Glomerular visceral epithelial cell (primary cell): Measurements from ENCODE around the gene PPM1H.
"Not testable (repeated sequence)": the region's sequence is repeated elsewhere in the genome, so short reads cannot be mapped to it uniquely, and the experiment has no call there.

ENCODE experiments used
- DNase-seq: peaks from one replicate; pipeline ENCODE4 v3.0.0-alpha.2; 2016; ENCODE audit errors: extremely low spot score

PPM1H gene

DNA sequence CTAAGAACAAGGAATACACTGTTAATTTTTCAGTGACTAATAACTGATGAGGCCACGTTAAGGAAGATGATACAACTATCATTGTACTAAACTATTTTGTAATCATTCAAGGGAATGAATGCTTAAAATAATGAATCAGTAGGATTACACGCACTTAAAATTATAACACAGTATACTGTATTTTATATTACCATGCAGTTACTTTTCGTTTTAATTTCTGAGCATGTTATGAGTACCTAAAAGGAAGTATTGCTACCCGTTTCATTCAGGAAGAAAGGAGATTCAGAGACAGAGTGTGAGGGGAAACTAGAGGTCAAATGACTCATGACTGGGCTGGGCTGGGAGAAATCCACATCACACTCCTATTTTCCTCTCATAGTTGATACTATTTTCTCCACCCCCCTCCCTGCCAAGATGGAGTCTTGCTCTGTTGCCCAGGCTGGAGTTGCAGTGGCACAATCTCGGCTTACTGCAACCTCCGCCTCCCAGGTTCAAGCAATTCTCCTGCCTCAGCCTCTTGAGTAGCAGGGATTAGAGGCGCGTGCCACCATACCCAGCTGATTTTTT lies 202.0 kb downstream of the PPM1H start:
- DNase-seq, result peak; percentile 57

DNA sequence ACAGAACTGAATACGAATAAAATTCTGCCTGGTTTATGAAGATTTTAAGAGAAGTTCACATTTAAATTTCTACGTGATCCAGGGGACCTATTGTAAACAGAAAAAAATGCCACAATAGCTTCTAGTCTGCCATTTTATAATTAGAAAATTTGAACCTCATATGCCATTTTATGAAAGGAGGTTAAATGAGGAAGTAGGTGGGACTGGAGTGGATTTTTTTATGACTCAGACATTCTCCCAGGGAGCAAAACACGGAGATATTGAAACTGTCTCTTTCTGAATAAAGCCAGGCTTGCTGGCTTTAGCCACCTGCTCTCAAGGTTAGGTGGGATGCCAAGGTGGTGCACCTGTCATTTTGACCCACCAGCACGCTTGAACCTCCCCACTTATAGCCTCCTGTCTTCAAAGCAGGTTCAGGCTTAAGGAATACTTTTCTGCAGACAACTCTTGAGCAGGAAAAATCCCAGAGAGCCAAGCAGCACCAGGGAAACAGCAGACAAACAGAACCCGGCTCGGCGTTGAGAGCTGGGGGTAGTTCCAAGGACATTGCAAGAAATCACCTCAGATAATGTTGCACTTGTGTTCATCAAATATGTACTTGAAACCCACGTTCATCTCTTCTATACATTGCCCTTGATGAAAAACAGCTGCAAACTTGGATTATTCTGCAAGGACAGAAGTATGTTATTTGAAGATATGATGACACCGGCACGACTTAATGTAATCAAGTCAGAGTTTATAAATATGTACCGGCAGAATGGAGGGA lies 203.7 kb downstream of the PPM1H start:
- DNase-seq, result peak; percentile 54

DNA sequence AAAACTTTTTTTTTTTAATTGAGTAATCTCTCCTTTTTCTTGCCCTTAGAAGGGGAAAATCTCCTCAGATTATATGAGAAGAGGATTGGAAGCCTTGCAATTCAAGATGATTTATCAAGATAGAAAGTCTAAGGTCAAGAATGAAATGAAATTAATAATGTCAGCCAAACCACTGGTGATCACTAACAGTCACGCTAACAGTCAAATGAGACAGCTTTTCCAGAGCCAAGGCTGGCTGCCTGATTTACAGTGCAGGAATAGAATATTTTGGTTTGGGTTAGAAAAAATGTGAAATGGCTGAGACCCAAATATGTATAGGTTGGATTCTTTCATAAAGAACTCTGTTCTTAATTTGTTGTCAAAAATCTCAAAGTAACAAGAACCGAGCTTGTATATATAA lies 204.3 kb downstream of the PPM1H start:
- no peak for DNase-seq

DNA sequence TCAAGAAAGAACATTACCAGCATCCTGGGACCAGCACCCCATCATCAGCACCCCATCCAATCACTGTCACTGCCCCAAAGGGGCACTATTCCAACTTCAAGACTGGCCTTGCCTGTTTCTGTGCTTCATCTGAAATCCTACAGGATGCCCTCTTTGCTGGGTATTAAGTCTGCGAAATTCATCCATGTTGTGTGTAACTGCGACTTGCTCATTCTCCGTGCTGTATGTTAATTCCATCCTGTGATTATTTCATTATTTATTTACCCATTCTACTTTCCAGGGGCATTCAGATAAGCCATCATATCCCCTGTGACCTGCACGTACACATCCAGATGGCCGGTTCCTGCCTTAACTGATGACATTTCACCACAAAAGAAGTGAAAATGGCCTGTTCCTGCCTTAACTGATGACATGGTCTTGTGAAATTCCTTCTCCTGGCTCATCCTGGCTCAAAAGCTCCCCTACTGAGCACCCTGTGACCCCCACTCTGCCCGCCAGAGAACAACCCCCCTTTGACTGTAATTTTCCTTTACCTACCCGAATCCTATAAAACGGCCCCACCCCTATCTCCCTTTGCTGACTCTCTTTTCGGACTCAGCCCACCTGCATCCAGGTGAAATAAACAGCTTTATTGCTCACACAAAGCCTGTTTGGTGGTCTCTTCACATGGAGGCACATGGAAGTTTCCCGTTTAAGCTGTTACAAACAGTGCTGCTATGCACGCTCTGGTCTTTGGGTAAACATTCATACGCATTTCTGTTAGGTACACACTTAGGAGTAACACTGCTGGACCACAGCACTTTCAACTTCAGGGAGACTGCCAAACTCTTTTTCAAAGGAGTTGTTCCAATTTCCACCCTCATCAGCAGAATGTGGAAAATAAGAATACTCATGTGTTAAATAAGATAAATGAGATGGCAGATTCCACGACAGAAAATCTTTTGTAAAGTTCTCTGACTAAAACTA lies 205.1 kb downstream of the PPM1H start:
- DNase-seq, result not testable (repeated sequence)

DNA sequence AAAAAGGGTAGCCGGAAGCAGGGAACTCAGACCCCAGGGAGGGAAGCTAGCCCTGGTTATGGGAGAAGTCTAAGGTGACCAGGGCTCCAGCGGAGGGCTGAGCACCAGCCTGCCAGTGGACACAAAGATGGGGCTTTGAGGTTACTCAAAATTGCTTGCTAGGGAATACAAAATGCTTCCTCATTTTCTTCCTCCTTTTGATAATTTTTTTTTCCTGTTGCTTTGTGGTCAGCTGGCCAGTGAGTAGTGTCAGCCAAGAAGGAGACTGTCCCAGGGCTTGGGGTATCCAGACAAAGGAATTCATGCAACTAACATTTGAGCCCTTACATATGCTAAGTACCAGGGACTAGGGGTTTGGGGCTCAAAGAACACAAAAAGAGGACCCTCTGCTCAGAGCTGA lies 206.2 kb downstream of the PPM1H start:
- no peak for DNase-seq

DNA sequence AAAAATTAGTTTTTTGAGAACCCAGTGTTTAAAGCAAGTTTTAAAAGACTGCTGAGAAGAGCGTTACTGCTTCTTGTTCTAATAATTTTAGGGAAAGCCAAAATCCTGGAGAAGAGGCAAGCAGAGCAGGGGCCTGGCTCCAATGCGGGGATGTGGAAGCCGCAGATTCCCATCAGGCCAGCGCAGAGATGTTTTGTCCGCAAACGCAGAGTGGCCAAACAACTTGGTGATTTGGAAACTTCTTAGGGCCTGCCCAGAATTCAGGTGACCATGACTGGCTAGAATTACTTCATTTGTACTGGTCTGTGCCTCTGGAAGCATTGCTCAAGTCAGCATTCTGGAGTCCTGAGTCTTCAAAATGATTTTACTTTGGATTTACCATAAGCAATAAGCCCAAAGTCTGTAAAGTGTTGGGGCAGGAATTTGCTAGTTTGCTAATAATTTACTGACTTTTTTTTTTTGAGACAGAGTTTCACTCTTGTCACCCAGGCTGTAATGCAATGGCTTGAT lies 208.4 kb downstream of the PPM1H start:
- no peak for DNase-seq

DNA sequence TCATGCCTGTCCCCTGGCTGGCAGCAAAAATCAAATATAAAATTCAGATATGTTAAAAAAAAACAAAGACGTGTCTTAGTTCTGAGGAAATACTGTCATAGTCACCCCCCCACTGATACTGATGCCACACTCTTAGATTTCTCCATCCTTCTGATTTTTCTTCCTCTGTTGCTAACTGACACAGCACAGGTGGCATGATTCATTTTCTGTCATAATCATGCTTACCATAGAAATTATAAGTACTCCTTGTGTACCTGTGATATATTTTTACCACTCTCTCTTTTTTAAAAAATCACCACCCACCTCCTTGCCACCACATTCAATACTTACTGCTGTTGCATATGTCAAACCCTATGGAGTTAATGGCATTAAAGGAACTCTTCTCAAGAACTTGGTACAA lies 209.2 kb downstream of the PPM1H start:
- DNase-seq, result no peak

DNA sequence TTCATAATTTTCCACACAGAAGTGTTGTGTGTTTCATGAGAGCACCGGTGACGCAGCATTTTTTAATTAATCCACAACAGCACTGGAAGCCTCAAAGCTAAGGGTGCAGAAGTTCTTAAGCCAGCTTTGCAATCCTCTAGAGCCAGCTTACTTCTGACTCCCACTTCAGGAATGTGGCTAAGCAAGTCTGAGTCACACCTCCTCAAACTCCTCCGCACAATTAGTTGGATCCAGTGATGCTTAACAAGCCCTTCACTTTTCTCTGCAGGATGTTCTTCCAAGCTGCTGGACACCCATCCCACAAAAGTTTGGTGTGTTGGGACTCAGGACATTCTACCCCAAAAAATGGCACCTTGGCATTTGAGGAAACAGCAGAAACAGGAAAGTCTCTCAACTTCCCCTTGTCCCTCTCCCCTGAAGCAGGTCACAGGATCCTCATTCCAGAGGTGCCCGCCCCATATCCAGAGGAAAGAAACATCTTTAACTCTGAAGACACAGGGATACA lies 210.0 kb downstream of the PPM1H start:
- DNase-seq, result peak; percentile 95

DNA sequence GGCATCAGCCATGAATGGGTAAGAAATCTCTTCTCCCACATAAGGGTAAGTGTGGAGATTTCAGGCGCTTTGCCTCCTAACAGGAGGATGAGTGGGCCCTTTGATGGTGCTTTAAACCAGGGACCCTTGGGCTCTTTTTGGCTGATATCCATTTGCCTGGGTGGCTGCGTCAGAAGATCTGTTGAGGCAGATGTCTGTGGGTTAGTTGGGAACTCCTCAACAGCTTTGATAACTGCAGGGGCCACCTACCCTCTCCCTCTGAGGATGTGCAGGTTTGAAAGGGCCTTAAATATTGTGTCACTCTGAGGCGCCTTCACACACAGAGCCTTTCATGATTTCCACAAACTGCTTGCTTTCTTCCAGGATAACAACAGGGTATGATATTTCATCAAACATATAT lies 210.7 kb downstream of the PPM1H start:
- DNase-seq, result no peak

DNA sequence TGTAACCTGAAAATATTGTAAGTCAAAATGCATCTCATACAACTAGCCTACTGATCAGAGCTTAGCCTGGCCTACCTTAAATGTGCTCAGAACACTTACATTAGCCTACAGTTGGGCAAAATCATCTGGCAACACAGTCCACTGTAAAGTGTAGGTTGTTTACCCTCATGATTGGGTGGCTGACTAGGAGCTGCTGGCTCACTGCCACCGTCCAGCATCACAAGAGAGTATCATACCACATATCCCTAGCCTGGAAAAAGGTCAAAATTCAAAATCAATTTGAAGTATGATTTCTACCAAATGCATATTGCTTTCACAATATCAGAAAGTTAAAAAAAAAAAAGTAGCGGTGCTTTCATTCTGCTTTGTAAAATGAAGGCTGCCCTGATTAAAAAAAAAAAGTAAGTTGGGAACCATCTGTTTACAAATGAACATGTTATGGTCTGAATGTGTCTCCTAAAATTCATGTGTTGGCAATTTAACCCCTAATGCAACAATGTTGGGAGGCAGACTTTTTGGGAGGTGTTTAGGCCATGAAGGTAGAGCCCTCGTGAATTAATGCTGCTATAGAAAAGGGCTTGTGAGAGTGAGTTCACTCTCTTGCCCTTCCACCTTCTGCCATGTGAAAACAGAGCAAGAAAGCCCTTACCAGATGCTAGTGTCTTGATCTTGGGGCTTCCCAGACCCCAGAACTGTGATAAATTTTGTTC lies 211.8 kb downstream of the PPM1H start:
- DNase-seq, result no peak

DNA sequence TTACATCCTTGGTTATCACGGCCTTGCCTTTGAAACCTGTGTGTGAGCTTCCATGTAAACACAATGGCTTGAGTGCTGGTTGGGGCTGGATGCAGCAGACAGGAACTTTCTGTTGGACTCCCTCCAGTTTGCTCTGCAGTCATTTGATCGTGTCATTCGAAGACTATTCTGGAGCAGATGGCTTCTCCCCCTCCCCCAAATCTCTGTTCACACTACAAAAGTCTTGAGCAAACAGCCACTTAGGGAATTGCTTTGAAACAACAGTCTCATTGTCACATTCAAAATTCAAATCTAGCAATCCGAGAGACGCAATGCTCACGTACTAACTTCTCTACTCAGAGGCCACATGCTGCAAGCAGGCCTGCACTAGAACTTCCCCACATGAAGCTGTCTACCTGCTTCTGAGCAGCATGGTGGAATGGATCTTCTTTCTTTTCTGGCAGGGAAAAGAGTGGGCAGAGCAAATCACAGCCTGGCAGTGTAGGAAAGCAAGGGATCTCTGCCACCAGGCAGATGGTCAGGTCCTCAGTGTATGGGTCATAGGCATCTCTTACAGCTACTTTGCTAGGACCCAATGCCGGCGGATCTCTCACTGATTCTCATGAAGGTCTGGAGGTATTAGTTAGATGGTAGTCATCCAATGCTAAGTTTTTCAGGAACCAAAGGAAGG lies 214.2 kb downstream of the PPM1H start:
- peak; percentile 59 for DNase-seq

DNA sequence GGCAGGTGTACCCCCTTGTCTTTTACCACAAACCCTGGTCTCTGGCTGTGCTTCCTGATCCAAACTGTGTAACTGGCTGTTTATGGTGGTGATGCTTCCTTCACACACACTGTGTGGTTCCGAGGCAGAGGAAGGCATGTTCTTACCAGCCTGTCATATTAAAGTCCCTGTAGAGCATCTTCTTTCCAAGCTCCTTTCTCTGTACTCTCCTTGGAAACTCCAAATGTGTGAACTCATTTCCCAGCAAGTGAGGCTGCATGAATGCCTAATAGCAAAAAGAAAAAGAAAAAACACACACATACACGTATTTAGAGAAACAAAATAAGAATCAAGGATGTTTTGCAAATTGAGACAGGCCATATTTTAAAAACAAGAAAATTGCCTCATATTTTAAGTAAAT lies 214.9 kb downstream of the PPM1H start:
- no peak for DNase-seq

DNA sequence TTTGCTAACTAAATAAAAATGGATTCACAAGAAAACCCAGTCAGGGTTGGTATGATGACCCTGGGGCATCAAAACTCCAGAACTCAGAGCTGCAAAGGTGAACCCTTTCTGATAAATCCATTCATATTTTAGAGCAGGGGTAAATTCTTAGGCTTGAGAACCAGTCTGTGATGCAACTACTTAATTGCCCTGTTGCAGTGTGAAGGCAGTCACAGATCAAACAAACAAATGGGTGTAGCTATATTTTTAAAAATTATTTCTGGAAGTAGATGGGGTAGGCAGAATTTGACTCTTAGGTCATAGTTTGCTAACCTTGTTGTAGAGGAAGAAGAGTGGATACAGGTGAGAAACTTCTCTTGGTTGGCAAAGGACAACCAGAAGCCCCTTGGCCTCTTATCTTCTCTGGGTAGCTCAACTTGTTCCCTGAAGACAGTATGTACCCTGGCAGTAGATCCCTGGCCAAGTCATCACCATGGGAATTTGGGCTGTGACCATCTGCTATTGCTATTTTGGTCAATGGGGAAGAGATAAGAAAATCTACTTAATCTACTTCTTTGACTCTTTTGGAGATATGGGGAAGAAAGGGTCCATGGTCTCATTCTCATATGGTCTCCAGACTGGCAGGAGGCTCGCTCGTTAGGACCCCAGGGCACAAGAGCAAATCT lies 216.1 kb downstream of the PPM1H start:
- DNase-seq, result no peak

DNA sequence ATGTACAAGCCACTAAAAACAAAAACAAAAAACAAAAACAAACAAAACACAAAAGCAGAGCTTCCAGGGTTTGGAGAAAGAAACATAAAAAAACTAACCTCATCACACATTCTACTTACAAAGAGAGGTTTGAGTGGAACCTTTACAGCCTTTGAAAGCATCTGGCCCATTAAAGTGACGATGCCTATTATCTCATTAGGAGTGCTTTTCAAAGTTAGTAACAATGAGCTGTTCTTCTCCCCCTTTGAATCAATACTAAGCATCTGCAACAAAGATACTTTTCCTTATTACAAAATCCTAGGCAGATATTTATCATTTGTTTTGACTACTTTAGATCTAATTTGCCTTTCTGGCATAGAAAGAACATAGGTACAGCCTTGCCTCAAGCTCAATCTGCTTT lies 217.3 kb downstream of the PPM1H start:
- DNase-seq, result no peak

DNA sequence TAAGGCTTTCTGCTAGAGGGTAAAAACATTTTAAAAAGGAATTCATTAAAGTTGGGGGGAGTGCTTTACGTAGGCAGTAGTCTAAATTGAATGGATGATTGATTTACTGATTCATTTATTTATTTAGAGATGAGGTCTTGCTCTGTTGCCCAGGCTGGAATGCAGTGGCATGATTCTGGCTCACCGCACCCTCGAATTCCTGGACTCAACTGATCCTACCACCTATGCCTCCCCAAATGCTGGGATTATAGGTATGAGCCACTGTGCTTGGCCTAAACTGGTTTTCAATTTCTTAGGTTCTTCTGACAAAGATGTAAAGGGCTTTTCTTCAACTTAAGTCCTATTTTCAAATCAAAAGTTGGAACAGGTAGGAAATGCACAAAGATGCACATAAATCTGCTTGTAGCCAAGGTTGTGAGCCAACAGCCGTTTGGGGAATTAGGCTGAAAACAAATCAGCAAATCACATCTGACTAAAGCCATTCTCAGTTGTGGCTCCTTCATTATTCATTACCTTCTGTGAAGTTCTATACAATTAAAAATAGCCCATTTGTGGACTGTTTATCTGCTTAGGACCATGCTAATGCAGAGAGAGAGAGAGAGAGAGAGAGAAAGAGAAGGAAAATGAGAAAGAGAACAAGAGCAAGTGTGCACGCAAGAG lies 218.0 kb downstream of the PPM1H start:
- peak; percentile 86 for DNase-seq

DNA sequence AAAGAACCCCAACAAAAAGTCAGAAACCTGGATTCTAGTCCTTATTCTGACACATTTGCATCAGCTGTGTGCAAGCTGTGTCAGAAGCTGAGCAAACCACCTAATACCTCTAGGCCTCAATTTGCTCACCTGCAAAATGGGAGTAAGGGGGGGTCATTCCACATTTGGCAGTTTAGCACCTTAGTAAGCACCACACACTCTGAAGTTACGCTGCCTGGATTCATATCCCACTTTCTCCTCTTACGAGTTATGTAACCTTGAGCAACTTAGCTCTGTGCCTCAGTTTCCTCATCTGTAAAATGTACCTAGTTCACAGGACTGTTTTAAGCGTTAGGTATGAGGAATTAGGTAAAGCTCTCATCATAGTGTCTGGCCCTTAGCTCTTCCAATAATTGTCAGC lies 218.9 kb downstream of the PPM1H start:
- no peak for DNase-seq

DNA sequence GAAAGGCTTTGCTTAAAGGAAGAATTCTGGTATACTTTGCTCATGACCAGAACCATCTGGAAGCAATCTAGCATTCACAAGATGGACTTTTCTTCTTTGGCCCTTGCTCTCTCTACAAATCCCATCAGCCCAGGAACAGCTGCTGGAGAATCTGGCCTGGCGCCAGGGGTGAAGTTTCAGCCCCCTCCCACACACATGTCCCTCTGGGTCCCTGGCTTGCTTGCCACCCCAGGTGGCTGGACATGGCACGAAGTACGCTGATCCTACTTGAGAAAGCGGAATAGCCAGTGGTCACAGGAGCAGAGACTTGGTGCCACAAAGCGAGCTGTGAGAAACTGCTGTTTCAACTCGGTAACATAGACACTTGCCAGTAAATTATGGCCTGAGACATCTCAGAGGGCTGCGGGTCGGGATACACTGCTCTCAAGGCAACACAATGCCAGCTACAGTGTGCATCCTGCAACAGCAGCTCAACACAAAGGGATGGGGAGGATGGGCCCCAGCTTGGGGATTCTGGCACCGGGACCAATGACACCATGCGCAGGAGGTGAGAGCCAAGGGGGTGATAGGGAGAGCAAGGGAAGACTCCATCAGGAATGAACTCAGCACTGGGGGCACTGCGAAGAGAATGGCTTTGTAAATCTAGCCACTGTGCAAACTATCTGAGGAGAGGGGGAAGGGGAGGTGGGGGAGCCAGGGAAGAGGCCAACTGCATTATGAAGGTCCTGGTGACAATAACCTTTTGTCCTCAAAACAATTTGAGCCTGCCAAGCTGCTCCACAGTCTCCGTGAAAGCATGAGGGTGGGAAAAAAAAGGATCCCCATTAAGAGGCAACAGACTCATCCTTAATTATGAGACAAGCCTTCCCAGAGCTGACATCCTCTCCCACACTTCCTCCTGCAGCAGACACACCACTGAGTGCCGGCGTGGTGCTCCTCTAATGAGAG lies 219.9 kb downstream of the PPM1H start:
- no peak for DNase-seq

DNA sequence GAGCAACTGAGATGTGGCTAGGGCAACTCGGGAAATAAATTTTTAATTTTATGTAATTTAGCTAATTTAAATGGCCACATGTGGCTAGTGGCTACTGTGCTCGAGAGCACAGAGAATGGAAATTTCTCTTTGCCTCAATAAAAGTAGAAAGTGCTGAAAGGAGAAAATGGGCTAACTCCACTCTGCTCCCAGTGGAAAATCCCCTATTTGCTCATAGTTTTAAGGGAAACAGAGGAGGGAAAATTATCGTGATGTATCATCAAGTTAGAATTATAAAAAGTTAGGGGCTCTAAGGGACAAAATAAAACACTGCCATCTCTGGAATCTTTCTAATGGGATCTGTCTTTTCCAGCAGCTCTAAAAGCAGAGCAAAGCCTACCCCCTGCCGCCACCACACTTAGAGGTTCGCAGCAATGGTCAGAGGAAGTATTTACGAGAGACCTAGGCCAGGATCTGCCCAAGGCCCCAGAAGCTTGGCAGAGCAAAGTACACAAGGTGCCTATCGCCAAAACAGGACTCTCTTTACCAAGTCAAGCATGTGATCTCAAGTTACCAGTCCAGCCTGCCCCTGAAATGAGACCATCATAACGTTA lies 220.7 kb downstream of the PPM1H start:
- no peak for DNase-seq
